Left hindlimb (tissue), 1 donor: ENCODE data around the gene GLDN.

Experiments used
- DNase-seq: peaks from one replicate; pipeline ENCODE4 v3.0.0-alpha.2; 2018

GLDN gene

DNA sequence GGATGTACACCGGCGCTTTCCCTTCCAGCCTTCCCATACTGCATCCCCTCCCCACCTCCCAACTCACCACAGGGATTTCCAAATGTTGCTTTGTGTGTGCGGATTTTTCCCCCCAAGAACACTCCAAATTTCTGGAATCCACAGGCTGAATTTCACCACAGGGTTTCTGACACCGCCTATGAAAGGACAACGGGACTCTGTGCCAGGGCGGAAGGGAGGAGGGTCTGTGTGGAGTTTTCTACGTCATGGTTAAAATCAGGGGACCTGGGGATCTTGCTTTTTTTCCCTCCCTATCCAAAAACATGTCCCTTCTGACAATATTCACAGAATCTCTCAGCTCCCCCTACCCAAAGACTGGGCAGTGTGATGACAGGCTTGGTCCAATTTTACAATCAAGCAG lies 17.7 kb upstream of the GLDN start:
- no peak for DNase-seq

DNA sequence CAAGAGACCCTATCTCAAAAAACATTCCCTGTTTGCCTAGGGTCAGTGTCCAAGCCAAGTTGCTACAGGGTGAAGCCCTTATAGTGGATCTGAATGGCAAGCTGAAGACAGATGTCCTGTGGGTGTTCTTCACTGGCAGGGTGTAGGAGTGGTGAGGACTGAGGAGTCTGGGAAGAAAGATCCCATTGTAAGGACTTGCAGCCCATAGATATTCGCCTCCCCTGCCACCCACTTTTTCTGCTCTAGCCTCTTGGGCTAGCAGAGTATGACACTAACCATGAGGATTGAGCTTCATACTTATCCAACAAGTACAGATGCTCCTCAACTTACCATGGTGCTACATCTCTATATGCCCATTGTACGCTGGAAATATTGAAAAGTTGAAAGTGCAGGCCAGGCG lies 16.3 kb upstream of the GLDN start:
- DNase-seq, result no peak

DNA sequence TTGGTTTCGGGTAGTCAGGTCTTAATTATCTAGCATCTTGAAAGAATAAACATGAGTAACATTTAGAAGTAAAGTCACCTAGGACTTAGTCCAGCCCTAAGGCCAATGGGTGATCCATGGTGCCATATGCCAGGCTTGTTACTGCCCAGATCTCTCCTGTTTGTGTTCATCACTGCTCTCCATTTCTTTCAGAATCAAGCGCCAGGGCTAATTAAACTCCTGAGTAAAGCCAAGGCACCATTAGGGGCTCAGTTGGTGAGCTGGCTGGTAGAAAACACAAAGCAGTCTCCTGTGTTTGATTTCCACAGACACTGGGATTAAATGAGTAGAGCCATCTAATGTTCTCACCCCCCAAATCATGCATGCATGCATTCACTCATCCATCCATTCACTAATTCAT lies 14.4 kb upstream of the GLDN start:
- no peak for DNase-seq

DNA sequence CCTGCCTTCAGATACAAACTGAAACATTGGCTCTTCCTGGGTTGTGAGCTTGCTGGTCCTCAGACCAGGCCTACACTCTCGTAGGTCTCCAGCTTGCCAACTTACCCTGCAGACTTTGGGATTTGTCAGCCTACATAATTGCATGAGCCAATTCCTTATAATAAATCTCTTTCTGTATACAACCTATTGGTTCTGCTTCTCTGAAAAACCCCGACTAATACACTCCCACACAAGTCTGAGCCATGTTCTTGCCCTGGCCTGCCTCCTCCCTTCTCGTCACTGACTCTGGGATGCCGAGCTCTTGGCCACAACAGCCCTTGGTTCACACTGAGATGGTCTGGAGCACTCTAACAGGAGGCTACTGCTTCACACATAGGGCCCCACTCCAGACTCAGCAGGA lies 12.5 kb upstream of the GLDN start:
- DNase-seq, result no peak

DNA sequence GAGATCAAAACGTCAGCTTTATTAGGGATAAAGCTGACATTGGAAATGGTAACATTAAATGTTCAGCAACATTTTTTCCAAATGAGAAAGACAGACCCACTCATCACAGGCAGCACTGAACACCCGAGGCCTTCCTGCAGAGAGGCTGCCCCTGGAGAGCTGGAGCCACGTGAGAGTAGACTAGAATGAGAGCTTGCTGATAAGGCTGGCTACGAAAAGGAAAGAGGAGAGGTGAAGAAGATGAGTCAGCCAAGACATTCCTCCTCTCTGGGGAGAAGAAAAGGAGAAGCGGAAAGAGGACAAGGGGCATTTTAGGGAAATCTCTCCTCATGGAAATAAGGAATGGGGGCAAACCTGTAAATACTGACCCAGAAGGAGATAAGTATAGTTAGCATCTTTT lies 10.3 kb upstream of the GLDN start:
- no peak for DNase-seq

DNA sequence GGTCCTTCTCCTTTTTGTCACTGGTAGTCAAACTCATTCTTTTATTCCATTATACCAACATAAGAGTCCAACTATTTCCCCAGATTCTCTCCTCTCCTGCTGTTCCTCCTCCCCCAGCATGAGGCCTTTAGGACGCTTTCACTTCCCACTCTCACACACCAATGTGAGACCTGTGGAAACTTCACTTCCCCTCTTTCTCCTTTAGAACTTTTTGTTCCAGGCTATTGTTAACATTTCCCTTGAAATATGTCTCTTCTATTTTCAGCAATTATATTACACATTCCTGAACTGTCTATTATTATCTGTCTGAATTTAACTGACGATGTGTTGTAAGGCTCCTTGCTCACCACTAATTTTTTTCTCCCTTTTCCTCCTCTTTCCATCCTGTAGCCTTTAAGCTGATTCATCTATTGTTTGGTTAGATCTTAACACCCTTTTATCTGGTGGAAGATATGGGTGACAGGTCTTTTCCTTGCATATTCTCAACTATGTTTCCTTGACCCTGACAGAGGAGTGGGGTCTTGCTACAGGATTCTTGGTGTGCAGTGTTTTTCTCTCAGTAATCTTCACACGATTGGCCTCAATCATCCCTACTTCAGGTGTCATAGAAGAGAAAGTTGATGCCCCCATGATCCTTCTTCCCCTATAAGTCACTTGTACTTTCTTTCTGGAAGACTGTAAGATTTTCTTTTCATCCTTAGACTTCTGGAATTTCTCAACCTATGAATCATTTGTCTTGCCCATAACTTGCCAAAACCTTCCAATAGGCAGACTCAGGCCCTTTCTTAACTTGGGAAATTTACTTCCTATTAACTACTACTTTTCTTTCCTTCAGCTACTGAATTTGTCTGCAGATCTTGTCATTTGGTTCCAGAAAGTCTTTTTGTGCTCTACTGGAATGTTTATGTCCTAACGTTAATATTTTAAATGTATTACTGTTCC lies 9.0 kb upstream of the GLDN start:
- no peak for DNase-seq

DNA sequence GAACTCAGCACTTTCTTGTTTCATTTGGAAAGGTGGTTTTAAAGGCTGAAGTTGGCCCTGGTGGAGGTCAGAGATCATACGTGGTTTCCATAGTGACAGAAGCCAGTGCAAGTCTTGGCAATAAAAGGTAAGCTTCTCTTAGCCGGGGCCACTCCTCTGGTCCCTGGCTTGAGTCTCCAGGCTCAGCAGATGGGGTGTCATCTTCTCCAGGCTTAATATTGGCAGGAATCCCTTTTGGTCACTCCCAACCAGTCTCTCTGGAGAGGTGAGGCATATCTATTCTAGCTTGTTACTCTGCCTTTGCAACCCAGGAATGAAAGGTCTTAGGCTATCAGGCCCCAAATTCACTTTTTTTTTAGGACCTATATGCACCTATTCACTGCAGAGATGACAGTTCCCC lies 7.9 kb upstream of the GLDN start:
- DNase-seq, result no peak

DNA sequence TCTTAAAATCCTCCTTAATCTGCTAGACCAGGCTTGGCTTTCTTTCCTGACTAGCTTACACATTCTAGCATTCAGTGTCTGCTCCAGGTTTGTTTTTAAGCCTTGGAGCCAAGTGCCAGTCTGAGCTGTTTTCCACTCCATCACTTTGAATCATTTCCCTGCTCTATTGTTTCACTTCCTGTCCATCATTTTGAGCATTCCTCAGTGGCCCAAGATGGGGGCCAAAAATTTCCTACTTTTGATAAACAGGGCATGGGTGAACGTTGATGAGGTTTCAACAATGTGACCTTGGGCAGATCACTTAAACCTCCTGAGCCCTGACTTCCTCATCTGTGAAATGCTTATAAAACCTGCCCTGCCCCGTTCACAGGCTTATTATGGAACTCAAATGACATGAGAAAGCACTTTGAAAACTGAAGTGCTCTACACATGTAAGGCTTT lies 7.4 kb upstream of the GLDN start:
- DNase-seq, result no peak

DNA sequence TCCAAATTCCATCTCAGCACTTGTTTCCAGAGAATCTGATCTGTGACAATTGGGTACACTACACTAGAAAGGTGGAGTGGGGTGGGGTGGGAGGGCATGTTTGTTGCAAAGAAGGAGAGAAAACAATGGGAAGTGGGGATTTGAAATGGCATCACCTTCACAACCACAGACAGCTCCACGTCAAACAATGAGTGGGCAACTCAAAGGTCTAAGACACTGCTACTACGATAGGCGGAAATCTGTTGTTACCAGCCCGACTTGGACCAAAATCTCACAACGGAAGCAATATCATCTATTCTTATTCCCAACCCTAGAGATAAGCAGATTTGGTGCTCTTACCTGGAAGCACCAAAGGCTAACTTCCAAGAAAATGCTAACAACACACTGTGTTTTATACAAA lies 6.4 kb upstream of the GLDN start:
- no peak for DNase-seq

DNA sequence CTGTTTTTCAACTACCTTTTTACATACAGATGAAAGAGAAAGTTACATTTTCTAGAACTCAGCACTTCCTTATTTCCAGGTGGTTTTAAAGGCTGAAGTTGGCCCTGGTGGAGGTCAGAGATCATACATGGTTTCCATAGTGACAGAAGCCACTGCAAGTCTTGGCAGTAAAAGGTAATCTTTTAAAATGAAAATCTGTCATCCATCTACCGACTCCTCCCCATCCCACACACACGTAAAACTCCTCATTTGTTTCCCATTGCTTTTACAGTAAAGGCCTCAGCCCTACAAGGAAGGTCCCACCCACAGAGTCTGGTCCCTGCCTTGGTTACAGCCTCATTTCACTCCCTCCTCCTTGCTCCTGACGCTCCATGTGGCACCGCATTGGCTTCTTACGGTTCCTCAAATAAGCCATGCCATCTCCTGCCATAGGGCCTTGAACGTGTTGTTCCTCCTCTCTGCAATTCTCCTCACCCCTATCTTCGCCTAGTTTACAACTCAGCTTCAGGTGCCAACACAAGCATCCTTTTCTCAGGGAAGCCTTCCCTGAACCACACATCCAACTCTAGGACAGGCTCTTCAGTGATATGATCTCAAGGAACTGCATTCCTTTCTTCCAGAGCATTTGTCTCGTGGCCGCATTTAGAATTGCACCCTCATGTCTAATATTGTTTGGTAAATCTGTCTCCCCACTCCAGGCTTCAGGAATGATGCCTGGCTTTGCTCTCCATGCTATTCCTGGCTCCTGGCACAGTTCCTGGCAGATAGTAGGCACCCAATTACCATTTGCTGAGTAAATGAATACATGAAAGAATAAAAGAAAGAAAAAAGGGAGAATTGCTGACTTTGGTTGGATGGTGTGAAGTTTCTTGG lies 5.7 kb upstream of the GLDN start:
- DNase-seq, result no peak

DNA sequence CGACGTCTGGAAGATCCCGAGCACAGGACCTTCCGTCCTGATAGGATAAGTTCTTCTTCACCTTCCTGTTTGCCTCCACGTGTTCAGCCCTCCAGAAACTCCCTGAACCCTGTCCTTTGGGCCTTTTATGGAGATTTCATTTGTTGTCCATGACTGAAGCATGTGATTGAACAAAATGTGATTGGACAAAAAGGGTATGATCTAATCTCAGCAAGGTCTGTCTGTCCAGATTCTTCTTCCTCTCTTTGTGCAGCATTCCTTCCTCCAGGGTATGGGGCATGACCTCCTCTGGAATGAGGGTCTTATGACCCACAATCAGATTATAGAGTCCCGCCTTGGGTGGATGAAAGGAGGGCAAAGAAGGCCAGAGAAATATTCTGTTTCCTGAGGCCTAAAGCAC lies 3.0 kb upstream of the GLDN start, which contains the start of gene CYP19A1:
Gene CYP19A1 (minus strand): TSS at position 101 of the 400 bp plus-strand sequence. CDS start 95,684 bp downstream, outside the sequence.
- DNase-seq, result no peak

DNA sequence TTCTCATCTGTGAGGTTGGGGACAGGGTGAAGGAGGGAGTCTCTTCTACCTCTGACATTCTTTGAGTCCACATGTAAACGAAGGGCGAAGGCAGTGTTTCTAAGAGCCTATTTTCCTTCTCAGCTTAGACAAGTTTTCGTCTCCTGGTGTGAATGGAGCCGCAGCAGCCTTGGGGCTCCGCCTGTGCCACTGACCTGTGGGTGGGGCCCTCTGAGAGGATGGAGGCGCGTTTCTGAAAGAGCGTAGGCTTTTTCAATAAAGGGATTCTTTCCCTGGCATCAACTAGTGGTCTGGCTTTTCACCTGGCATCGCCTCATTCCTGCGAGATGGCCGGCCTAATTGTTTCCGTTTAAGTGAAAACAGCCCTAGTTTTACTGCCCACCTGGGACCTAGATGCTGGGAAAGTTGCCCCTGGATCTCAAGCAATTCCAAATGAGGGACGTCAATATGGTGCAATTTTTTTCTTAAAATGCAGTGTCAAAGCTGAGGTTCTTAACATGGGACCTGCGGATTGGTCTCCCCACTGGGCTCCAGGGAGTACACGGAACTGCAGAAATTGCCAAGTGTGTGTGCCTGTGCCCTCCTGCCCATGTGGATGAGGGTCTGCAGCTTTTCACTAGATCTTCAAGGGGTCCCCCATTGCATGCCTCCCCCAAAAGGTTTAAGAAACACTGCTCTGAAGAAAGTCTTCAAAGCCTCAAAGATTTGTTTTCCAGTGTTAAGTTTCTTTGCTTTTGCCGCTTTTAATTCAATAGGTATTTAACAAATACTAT lies 958 bp downstream of the GLDN start:
- peak; percentile 51 for DNase-seq

DNA sequence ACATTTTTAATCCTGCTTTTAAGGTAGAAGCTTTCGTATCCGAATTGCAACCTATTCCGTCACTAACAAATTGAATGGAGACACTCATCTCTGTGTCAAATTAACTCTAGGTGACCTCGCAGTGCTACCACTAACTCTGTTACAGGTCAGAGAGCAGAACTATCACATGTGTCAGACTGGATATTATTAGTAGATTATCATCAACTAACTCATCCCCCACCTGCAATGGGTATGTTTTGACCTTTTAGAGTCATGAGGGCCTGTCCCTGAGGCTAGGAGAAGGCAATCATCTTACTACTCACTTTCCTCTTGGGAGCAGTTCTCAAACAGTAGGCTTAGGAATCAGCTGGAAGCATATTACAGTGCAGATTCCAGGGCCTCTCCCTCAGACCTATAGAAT lies 2.0 kb downstream of the GLDN start:
- no peak for DNase-seq

DNA sequence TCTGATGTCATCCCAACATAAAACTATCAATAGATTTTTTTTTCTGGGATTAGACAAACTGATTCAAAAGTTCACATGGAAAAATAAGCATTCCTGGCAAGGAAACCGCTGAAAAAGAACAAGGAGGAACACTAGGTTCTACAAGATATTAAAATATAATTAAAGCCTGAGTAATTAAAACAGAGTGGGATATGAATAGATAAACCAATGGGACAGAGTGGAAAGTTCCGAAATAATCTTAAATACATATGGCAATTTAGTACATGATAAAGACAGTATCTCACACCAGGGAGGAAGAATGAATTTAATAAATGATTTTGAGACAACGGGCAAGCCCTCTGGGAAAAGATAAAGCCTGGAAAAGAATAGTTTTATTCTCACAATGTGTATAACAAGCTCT lies 4.7 kb downstream of the GLDN start:
- DNase-seq, result no peak

DNA sequence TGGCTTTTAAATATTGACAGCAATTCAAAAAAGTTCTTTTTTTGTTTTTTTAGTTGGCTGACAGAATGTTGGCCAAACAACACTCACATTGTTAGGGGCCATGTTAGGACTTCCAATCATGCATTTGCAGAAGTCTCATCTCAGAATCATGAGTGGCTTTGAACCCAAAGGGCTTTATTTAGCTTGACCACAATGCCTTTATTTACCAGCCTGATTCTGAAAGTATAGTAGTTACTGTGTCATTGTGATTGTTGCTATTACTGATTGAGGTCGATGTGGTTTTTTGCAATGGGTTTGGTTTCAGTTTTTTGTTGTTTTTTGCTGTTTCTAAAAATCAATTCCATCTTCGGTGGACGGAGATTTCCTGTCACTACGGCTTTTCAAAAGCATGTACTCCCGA lies 7.2 kb downstream of the GLDN start:
- no peak for DNase-seq

DNA sequence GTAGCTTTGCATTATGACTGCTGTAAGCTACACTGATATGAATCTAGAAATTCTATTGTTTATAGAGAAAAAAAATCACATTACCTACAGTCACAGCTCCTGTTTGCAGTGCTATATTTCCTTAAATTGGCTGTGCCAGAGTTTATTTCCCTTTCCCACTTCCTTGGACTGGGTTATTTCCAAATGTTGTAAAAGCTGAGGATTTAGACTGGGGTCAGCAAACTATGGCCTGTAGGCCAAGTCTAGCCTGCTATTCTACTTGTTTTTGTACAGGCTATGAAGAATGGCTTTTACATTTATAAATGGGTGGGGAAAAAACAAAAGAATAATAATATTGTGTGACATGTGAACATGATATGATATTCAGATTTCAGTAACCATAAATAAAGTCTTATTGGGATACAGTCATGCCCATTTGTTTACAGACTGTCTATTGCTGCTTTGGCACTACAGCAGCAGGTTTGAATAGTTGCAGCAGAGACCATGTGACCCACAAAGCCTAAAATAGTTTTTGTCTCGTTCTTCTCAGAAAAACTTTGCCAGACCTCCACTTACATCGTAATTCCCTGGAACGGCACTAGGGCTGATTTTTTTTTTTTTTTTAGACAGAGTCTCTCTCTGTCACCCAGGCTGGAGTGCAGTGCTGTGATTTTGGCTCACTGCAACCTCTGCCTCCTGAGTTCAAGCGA lies 7.8 kb downstream of the GLDN start:
- no peak for DNase-seq

DNA sequence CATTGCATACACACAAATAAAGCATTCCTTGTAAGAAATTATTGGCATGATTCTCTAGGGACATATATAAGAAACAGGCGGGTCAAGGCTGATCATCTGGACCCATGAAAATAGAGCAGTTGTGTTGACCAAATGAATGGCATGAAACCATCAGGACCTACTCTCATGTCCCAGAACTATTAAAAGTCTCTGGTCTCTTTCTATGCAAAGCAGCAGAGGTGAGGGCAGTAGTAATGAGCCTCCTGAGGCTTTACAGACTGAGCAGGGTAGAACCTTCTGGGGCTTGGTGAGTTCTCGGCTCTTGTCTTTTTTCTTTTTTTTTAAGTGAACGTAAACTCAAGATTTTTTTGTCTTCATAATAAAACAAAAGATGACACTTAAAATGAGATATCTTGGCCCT lies 9.3 kb downstream of the GLDN start:
- no peak for DNase-seq

DNA sequence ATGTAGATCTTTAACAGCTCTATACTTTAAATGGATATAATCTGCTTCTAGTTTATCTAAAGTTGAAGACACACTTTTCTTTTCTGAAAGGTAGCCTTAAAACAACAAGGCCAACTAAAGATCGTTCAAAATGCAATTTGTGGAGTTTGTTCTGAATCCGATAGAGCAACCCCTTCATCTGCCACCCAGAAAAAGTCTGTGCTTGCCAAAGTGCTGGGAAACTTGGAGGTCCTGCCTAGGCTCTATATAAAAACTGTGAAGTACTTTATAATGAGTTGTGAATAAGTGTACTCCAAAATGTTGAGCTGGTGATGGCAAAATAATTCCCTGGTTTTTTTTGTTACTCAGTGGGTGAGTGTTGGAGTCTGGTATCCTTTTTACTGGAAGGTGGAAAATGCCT lies 12.5 kb downstream of the GLDN start:
- no peak for DNase-seq

DNA sequence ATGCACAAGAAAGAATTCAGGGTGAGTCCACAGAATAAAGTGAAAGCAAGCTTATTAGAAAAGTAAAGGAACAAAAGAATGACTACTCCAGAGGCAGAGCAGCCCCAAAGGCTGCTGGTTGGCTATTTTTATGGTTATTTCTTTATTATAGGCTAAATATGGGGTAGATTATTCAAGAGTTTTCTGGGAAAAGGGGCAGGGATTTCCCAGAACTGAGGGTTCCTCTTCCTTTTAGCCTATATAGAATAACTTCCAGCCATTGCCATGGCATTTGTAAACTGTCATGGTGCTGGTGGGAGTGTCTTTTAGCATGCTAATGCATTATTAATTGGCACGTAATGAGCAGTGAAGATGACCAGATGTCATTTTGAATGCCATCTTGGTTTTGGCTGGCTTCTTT lies 13.6 kb downstream of the GLDN start:
- DNase-seq, result no peak

DNA sequence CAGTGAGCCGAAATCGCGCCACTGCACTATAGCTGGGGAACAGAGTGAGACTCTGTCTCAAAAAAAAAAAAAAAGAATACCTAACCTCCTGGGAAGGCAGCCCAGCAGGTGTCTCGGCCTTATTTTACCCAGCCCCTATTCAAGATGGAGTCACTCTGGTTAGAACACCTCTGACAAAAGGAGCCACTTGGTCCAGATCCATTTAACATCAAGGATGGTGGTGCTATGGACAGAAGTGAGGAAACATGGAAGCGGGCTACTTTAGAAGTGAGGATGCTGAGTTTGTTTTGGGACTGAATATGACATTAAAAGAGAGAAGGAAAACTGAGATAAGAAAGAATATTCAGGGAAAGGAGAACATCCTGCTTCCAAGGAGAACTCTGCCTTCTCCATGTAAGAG lies 14.7 kb downstream of the GLDN start:
- DNase-seq, result no peak

DNA sequence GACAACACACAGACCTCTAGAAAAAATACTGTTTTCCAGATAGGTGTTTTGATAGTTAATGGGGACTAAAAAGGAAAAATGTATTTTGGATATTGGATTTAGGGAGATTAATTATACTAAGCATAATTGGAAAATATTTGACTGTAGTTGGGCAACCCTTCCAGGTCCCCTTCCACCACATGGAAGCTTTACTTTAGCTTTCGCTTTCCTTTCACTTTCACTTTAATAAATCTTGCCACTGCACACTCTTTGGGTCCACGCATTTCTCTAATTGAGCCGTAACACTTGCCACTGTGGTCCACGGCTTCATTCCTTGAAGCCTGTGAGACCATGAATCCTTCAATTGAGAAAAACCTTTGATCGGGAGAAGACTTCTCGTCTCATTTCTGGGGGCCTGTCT lies 15.5 kb downstream of the GLDN start:
- DNase-seq, result no peak

DNA sequence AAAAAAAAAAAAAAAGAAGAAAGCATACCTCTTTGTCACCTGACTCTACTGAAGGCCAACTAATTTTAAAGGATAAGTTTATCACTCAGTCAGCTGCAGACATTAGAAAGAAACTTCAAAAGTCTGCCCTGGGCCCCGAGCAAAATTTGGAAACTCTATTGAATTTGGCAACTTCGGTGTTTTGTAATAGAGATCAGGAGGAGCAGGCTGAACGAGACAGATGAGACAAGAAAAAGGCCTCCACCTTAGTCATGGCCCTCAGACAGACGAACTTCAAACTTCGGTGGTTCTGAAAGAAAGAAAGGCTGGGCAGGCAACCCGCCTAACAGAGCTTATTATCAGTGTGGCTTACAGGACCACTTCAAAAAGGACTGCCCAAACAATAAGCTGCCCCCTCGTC lies 18.5 kb downstream of the GLDN start:
- DNase-seq, result no peak

DNA sequence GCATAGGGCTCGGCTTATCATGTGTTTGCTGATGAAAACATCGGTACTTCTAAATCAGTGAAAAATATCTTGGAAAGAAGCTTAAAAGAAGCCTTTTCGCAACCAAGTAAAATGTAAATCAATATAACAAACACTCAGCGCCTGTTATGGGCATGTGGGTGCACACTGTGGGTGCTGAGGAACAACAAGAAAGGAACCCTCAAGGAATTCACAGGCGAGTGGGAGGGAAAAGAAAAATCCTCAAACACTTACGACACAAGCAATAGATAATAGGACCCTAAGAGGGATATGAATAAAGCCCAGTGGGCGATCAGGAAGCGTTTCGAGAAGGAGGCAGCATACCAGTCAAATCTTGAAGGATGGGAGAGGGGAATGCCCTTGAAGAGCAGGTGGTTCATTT lies 21.9 kb downstream of the GLDN start:
- DNase-seq, result no peak
